ENCODE data around the gene UNC5CL. TPM values are rescaled to one million over a fixed set of nuclear protein-coding genes. Genes with fewer than 3 reads are reported as not detected.
A peak's percentile ranks its signal among the peaks of the same experiment; 100 is the strongest.

Gene UNC5CL
- total RNA-seq, 1 donor from 2014 or later: 9.6 TPM

DNA sequence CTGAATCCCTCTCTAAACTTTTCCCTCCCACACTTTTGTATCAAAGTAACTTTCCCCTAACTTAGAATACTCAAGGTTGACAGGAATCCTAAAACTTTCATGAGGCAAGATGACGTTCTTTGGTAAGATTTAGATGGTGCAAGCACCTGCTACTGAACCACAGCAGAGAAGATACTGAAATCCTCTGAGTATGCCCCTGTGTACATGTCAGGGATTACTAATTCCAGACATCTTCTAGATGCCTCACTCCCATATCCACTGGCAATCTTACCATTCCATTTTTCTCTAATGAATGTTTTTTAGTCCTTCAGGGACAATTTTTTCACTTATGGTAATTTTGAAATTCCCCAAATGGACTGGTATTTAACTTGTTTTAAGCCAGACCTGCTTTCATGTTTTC lies 23.0 kb upstream of the UNC5CL start:
- DNase-seq (ENCODE audit: low read depth): no peak

DNA sequence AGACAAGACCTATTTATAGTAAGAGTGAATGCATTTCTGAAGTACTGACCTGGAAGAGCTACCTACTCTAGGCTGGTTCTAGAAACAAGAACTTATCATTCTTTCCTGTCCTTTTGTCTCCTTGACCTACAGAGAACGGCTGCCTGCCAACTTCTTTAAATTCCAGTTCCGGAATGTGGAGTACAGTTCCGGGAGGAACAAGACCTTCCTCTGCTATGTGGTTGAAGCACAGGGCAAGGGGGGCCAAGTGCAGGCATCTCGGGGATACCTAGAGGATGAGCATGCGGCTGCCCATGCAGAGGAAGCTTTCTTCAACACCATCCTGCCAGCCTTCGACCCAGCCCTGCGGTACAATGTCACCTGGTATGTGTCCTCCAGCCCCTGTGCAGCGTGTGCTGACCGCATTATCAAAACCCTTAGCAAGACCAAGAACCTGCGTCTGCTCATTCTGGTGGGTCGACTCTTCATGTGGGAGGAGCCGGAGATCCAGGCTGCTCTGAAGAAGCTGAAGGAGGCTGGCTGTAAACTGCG lies 22.2 kb upstream of the UNC5CL start:
- DNase-seq (ENCODE audit: low read depth): no peak

DNA sequence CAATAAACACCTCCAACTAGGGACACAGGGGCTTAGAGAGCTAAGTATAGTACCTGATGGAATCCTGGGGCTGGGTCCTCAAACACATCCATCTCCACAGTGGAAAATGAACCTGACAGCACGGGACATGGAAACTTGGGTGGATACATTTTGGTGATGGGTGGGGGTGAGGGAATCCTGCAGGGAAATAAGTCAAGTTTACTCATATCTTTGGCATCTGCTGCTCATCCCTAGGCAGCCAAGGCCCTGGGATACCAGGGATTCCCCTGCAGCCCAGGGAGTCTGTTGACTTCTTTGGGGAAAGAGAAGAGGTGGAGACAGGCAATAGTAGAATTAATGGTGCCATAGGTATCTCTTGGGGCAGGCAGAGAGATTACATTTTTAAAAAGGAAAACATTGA lies 20.5 kb upstream of the UNC5CL start:
- peak; percentile 42 for DNase-seq (ENCODE audit: low read depth)

DNA sequence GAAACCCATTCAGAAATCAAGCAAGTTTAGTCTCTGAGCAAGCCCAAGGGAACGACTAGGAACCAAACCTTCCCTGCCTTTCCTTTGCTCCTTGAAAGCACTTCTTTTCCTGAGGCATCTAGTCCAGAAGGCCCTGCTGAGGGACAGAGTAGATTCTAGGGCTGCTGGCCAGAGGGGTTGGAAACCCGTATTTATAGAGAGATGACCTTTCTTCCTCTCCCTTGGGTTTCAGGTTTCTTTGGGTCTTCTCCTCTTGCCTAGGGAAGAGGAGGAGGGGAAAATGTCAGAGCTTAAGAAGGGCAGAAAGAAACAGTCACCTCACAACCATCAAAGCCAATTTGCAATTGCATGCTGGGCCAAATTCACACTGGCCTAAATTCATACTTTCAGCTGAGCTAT lies 19.8 kb upstream of the UNC5CL start:
- no peak for DNase-seq (ENCODE audit: low read depth)

DNA sequence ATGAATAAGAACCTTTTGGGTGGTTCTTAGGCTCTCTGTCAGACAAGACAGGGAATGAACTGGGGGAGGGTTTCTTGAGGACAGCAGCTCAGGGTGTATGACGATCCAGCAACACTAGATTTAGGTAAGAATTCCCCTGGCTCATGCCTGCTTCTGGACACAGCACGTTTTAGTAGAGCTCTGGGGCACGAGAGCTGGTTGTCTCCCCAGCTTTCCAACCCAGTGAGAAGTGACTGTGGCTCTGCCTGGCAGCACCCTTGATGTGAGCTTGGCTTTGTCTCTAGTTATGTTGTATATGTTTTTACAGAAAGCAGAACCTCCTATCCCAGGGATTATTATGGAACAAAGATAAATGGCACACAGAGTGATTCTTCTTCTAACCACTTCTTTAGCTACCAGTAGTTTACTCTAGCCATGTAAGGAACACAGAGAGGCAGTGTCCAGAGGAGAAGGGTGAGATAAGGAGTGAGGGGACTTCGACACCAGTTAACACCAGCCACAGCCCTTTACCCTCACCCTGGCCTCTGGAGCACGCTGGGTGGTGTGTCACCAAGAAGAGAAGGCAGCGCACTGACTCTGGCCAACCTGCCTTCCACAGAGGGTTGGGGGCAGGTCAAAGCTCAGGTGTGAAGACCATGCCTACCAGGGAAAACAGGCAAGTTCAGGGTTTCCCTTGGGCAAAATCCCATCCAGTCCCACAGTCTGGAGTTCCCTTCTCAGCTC lies 17.9 kb upstream of the UNC5CL start:
- no peak for DNase-seq (ENCODE audit: low read depth)

DNA sequence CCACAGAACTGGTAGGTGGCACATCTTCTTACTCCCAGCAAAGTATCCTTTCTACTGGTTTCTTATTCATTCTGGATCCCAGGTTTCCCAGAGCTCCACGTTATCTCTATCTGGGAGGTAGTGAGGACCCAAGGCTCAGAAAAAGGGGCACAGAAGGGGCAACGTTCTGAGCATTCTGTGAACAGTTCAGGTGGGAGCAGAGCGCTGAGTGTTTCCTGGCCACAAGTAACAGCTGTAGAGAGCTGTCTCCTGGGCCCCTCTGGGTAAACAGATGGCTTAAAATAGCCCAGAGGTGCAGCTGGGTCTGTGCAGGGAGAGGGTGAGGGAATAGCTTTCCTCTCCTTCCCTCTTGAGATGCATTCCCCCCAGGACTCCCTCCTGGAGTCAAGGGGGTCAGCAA lies 16.1 kb upstream of the UNC5CL start:
- DNase-seq (ENCODE audit: low read depth): no peak

DNA sequence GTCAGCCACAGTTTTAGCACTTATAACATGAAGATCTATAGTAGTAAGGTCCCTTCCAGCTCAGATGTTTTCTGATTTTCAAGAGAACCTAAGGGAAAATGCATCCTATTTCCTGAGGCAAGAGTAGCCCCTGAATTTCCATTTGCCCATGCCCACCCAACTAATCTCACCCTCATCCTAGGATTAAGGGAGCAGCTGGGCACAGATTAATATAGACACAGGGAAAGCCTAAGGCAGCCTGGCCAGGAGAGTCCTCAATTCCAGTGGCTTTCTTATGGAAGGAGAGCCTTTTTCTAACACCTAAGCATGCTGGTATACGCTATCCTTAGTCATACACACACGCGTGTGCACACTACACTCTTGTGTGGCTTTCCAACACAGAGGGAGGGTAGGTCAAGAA lies 15.5 kb upstream of the UNC5CL start:
- DNase-seq (ENCODE audit: low read depth): no peak

DNA sequence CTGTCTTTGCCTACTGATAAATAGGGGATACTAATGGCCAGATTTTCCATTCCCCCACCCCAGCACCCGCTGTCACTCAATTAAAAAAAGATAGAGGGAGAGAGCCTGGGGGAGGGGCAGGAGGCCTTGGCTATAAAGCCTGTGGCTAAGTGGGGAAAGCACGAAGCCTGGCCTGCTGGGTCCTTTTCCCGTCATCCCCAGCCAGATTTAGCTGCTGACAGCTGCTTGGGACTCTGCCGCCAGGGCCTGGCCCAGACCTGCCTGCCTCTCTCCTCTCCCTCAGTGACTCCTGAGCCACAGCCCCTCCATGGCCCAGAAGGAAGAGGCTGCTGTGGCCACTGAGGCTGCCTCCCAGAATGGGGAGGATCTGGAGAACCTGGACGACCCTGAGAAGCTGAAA lies 14.0 kb upstream of the UNC5CL start, which contains the start of gene APOBEC2:
APOBEC2 (plus strand) TSS at position 162 of the 400 bp plus-strand sequence; CDS start at position 308, 146 bp downstream.
- DNase-seq (ENCODE audit: low read depth): no peak

DNA sequence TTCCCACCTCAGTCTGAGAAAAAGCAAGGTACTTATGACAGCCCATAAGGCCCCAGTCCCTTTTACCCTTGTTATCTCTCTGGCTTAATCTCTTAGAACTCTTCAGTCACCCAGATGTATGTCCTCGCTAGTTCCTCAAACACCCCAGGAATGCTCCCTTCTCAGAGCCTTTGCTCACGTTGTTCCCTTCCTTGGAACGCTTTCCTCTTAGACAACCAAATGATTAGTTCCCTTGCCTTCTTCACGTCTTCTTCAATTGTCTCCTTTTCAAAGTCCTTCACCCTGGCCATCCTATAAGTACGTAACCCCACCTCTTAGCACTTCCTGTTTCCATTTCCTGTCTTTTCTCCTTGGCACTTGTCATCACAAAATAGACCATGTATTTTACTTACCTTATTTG lies 12.9 kb upstream of the UNC5CL start:
- DNase-seq (ENCODE audit: low read depth): no peak

DNA sequence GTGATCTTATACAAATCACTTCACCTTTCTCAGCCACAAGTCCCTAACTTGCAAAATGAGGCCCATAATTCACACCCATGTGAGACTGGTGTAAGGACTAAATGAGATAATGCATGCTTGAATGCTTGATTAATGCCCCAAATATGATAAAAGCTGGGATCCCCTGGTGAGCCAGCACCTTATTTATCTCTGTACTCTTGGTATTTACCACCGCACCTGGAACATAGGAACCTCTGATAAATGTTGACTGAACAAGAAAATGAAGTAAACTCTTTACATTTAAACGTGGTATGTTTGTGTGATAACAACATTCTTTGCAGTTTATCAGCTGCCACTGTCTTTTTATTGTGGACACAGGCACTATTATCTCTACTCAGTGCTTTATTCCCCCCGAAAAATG lies 11.5 kb upstream of the UNC5CL start:
- DNase-seq (ENCODE audit: low read depth): no peak

DNA sequence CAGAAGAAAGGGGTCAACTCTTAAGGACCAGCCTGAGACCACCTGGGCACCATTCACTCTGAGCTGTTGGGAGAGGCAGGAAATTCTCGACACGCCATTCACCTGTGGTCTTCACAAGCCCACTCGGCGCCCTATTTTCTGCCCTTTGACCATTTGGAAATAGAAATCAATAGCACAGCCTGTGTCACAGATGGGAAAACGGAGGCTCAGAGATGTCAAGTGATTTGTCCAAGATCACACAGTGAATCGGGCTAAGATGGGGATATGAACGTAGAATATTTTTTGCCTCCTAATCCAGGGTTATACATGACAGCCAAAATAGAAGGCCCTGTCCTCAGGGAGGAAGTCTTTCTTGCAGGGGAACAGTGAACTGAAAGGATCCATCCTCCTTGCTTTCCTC lies 10.9 kb upstream of the UNC5CL start:
- DNase-seq (ENCODE audit: low read depth): no peak

DNA sequence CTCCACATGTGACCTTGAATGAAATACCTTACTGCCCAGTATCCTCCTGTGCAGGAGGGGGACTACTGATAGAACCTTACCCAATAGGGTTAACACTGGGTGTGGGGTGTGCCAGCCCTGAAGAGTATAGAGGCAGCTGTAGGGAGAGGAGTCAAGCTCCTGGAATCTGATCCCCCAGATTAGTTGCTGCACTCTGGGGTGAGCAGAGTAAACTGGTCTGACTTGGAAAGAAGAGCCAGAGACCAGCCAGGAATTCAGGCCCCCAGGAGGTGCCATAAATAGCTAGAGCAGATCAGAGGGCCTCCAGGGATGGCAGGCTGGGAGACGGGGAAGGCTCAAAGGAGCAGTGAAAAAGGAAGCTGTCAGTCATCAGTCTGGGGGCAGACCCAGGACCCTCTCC lies 10.5 kb upstream of the UNC5CL start:
- no peak for DNase-seq (ENCODE audit: low read depth)

DNA sequence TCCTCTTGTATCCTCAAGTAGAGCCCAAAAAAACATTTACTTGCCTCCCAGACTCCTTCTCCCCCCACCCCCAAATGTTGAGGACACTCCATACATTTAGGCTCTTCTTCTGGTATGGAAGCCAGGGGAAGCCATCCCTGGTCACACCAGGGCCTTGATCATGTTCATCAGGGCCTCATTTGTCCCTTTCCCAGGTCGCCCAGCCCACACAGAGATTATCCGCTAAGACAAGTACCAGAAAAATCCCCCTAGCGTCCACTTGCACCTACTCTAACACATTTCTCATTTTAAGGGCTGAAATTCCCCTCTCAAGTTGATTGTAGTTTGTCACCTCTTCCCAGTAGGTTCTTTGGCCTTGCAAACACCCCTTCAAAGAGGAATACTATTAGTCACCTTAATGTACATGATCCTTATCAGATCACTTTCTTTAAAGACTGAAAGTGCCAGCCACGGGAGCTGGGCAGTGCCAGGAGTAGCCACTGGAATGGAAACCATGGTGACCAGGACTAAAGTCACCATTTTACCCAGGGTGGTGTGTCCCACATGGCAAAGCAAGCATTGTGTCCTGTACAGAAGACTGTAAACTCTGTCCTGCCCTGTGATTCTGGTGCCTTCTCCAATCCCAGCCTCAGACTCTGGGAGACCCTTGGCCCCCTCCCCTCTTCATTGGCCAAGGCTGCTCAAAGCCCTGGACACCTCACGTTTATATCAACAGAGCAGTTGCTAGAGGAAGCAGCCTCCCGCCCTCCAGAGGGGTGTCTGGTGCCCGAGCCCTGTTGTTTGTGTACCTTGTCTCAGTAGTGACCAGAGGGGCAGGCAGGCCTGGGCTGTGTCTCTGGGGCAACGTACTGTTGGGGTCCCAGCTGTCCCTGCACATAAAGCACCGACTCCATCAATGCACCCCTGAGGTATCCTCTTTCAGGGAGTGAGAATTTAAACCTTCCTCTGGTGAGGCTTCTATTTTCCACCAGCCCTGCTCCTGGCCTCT lies 9.0 kb upstream of the UNC5CL start:
- DNase-seq (ENCODE audit: low read depth): no peak

DNA sequence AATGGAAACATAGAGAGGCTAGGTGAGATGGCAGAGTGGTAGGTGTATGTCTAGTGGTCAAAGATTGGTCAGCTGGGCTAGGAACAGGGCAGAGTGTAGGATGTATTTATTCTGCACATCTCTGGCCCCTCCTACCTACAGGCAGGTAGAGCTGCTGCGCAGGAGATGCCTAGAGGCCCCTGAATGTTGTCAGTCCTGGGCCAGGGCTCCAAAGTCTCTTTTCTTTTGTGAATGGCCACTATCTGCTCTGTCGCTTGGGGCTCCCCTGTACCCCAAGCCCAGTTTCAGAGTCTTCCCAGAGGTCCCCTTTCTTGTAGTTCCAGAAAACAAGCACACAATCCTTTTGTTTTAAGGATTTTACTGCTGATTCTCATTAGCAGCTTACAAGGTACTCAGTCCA lies 8.3 kb upstream of the UNC5CL start:
- no peak for DNase-seq (ENCODE audit: low read depth)

DNA sequence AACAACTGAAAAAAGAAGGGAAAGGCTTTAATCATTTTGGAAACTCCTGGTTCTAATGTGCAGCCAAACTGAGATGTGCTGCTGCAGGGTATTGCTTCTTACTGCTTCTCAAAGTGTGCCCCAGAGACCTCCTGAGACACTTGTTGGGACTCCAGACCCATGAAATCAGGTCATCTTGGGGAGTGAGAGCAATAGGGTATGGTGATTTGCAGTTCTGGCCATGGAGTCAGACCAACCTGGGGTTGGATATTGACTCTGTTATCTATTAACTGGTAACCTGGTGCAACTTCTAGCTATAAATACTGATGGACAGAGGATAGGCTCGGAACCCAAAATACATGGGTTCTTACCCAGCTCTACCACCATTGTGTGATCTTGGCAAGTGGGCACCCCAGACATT lies 7.1 kb upstream of the UNC5CL start:
- DNase-seq (ENCODE audit: low read depth): no peak

DNA sequence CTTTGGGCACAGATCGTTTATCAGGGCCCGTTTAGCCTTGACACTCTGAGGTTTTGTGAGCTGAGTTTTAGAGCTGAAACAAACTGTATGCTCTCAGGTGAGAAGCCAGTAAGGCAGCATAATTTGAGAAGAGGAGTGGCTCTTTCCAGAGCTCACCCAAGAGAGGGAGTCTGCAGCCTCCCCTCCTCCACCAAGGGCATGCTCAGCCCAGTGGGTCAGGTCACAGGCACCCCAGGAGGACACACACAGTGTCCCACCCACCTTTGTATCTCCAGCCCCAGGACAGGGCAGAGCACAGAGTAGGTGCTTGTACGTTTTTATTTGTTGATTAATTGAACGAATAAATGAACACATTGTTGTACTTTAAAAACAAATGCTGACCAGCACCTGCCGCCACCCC lies 6.6 kb upstream of the UNC5CL start:
- DNase-seq (ENCODE audit: low read depth): no peak

DNA sequence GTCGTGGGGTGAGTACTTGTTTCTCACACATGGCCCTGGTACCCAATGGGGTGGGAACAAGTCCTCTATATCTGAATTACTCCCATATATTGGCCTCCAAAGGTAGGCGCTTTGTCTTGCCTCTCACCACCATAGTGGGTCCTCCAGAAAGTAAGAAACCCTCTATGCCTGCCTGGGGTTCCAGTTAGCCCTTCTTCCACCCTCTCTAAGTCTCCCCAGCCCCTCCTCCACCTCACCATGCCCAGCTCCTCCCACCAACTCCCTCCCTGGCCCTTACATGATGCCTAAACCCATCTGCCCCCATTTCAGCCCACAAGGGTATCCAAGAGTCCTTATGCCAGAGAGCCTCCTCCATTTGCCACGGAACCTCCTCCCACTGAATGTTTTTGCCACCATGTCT lies 4.1 kb upstream of the UNC5CL start:
- no peak for DNase-seq (ENCODE audit: low read depth)

DNA sequence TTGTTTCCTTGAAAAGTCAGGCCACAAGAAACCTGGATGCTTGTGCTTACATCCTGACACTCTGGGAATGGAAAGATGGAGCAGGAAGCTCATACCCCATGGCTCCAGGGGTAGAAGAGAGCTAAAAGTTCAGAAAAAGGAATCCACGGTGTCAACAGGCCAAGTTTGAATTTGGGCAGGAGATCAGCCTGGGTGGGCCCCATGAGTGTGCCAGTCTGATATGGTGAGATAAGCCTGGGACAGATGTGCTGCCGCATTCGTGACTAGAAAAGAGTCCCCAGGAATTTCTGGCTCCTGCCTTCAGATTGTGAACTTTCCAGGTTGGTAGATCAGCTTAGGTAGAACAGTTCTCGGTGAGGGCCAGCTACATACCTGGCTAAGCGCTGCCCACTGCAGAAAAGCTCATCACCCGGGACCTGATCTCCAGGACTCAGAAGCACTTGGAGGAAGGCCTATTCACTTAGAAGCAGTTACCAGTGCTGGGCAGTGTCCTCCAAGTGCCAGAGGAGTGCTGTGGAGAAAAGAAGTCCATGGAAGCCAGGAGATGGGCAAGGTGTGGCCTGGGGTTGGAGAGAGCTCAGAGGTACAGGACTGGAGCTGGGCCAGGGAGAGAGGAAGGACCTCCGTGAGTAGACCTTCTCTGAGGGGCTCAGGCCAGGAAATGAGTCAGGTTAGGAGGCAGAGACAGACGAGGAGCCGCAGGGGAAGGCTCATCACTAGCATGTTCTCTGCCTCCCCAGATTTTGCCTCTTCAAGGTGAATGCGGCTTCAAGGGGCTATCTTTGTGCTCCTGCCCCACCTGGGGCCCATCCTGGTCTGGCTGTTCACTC lies 3.4 kb upstream of the UNC5CL start, which contains the start of gene TSPO2:
TSPO2 (plus strand) TSS at position 242 of the 830 bp plus-strand sequence; CDS start at position 761, 519 bp downstream.
- DNase-seq (ENCODE audit: low read depth): no peak

DNA sequence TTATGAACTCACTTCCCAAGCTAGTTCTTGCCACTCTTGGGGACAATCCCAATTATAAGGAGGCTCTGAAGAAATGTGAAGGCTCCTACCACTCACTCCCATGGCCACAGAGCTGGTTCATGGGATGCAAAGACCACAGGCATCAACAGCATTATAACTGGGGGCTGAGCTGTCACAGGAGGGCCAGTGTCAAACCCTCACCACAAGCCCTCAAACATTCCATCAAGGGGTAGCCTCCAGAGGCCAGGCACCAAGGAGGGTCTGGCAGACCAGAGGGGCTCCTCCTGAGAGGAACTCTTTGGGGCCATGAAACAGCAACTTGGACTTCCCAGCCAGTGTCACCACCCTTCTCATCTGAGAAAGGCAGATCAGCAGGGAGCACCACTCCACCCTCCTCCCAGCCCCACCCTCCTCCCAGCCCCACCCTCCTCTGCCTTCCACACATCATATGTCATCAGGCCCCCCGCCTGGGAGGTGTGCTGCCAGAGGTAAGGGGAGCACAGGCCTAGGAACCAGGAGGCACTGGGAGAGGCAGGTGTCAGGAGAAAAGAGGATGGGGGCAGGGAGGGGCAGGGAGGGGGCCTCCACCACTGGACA lies 2.0 kb upstream of the UNC5CL start:
- no peak for DNase-seq (ENCODE audit: low read depth)

DNA sequence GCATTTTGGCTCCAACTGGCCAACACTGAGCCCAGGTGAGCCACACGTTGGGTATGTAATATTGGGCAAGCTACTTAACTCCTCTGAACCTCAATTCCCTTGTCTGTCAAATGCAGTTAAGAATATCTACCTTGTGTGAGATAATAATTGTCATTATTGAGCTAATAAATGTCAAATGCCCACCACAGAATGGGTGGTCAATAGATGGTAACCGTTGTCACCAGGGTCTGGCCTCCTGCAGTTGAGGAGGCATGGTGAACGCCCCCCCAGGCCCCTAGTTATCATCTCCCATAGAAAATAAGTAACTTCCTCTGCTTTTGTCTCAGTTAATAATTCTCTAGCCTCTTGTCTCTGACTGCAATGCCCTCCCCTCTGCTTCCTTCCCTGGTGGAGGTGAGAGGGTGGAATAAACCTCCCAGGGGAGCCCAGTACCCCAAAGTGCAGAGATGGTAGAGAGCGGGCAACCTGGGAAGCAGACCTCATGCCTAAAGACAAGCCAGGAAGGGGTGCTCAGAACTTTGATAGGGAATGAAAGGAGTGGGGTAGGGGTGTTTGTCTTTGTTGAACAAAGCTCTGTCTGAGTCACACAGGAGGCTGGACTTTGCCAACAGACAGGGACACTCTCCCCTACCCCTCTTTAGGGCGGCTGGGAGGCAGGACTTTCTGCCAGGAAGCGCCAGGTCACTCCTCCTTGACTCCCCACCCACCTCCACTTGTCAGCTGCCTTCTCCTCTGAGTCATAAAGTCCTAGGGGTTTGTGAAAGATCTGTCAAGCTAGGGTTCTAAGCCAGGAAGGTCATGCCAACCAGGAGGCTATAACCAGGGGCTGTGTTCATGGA lies 1.3 kb upstream of the UNC5CL start:
- peak; percentile 96 for DNase-seq (ENCODE audit: low read depth)

Data from renal cortical epithelial cell (primary cell).